ENCODE measurements around the gene MS4A2.
"Not testable (repeated sequence)": the region's sequence is repeated elsewhere in the genome, so short reads cannot be mapped to it uniquely, and the experiment has no call there.

Gene MS4A2

DNA sequence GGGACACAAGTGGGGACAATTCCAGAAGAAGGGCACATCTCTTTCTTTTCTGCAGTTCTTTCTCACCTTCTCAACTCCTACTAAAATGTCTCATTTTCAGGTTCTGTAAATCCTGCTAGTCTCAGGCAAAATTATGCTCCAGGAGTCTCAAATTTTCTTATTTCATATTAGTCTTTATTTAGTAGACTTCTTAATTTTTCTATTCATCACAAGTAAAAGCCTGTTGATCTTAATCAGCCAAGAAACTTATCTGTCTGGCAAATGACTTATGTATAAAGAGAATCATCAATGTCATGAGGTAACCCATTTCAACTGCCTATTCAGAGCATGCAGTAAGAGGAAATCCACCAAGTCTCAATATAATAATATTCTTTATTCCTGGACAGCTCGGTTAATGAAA, at the start of gene MS4A2:
Gene MS4A2 (plus strand): TSS at position 301 of the 400 bp plus-strand sequence. CDS start 102 bp downstream, outside the sequence.
- no peak within 1 kb of the TSS for H2AFZ ChIP-seq (ENCODE audit: low read depth, low read length)
- H3K79me2 ChIP-seq (ENCODE audit: insufficient read depth, low read length) = no peaks in the 10 kb centered on the region
- H3K4me3 ChIP-seq (ENCODE audit: low read depth in 1 of 2, low read length in 2 of 2) = no peak within 1 kb of the TSS
- no peaks in the 10 kb centered on the region for H4K20me1 ChIP-seq (ENCODE audit: insufficient read depth, low read length)
- no peak within 1 kb of the TSS for H3K4me2 ChIP-seq (ENCODE audit: insufficient read depth, low read length)
- H3K9ac ChIP-seq (ENCODE audit: low read depth, low read length) = no peak within 1 kb of the TSS
- no peaks in the 10 kb centered on the region for H3K4me1 ChIP-seq (ENCODE audit: insufficient read depth, low read length)
- TF ChIP-seq EZH2 (IDR thresholded peaks at IDR 0.05; ENCODE audit: borderline replicate concordance, low read depth, low read length, severe bottlenecking) = no peak
- TF ChIP-seq, protein P1, sequence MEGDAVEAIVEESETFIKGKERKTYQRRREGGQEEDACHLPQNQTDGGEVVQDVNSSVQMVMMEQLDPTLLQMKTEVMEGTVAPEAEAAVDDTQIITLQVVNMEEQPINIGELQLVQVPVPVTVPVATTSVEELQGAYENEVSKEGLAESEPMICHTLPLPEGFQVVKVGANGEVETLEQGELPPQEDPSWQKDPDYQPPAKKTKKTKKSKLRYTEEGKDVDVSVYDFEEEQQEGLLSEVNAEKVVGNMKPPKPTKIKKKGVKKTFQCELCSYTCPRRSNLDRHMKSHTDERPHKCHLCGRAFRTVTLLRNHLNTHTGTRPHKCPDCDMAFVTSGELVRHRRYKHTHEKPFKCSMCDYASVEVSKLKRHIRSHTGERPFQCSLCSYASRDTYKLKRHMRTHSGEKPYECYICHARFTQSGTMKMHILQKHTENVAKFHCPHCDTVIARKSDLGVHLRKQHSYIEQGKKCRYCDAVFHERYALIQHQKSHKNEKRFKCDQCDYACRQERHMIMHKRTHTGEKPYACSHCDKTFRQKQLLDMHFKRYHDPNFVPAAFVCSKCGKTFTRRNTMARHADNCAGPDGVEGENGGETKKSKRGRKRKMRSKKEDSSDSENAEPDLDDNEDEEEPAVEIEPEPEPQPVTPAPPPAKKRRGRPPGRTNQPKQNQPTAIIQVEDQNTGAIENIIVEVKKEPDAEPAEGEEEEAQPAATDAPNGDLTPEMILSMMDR (IDR thresholded peaks at IDR 0.05; ENCODE audit: borderline replicate concordance, extremely low read depth, low read length, poor library complexity, severe bottlenecking) = no peak
- H3K27me3 ChIP-seq (ENCODE audit: insufficient read depth, low read length, poor library complexity) = no peaks in the 10 kb centered on the region
- DNase-seq (no peak), ATAC-seq (ENCODE audit: insufficient read depth, low read depth) (no peak)
- no peak within 1 kb of the TSS for H3K27ac ChIP-seq (ENCODE audit: low read length)
- no peaks in the 10 kb centered on the region for H3K9me3 ChIP-seq (ENCODE audit: insufficient read depth, low read length, severe bottlenecking)
- no peaks in the 10 kb centered on the region for H3K36me3 ChIP-seq (ENCODE audit: insufficient read depth, low read length)

GRCh38 chr11:60040109-60040508, 48.4 kb upstream of the MS4A2 start, which contains the start of gene OOSP2:
TSS of gene OOSP2 (plus strand) at chr11:60040409. CDS start at chr11:60040460, 51 bp downstream.
- no peaks in the 10 kb centered on the region for H3K27me3 ChIP-seq (ENCODE audit: insufficient read depth, low read length, poor library complexity)
- TF ChIP-seq, protein P1 (IDR thresholded peaks at IDR 0.05; ENCODE audit: borderline replicate concordance, extremely low read depth, low read length, poor library complexity, severe bottlenecking) = no peak
- TF ChIP-seq EZH2 (IDR thresholded peaks at IDR 0.05; ENCODE audit: borderline replicate concordance, low read depth, low read length, severe bottlenecking) = no peak
- no peak for ATAC-seq (ENCODE audit: insufficient read depth, low read depth)
- H3K36me3 ChIP-seq (ENCODE audit: insufficient read depth, low read length) = no peaks in the 10 kb centered on the region
- no peak within 1 kb of the TSS for H3K9ac ChIP-seq (ENCODE audit: low read depth, low read length)
- H2AFZ ChIP-seq (ENCODE audit: low read depth, low read length) = no peak within 1 kb of the TSS
- DNase-seq = no peak
- no peak within 1 kb of the TSS for H3K4me2 ChIP-seq (ENCODE audit: insufficient read depth, low read length)
- no peaks in the 10 kb centered on the region for H4K20me1 ChIP-seq (ENCODE audit: insufficient read depth, low read length)
- no peak within 1 kb of the TSS for H3K27ac ChIP-seq (ENCODE audit: low read length)
- no peak within 1 kb of the TSS for H3K4me3 ChIP-seq (ENCODE audit: low read depth in 1 of 2, low read length in 2 of 2)
- no peaks in the 10 kb centered on the region for H3K9me3 ChIP-seq (ENCODE audit: insufficient read depth, low read length, severe bottlenecking)
- H3K79me2 ChIP-seq (ENCODE audit: insufficient read depth, low read length) = no peaks in the 10 kb centered on the region
- H3K4me1 ChIP-seq (ENCODE audit: insufficient read depth, low read length) = no peaks in the 10 kb centered on the region

- not testable (repeated sequence) for ATAC-seq (ENCODE audit: insufficient read depth, low read depth); H3K36me3 ChIP-seq (ENCODE audit: insufficient read depth, low read length); H3K27me3 ChIP-seq (ENCODE audit: insufficient read depth, low read length, poor library complexity); H3K4me3 ChIP-seq (ENCODE audit: low read depth in 1 of 2, low read length in 2 of 2); DNase-seq; H4K20me1 ChIP-seq (ENCODE audit: insufficient read depth, low read length); H2AFZ ChIP-seq (ENCODE audit: low read depth, low read length); H3K4me1 ChIP-seq (ENCODE audit: insufficient read depth, low read length); H3K9ac ChIP-seq (ENCODE audit: low read depth, low read length); H3K9me3 ChIP-seq (ENCODE audit: insufficient read depth, low read length, severe bottlenecking); H3K79me2 ChIP-seq (ENCODE audit: insufficient read depth, low read length); H3K27ac ChIP-seq (ENCODE audit: low read length); H3K4me2 ChIP-seq (ENCODE audit: insufficient read depth, low read length)
These were observed 38.0 kb upstream of the MS4A2 start for GRCh38 chr11:60050422-60050821.

GRCh38 chr11:60050839-60051238, 37.6 kb upstream of the MS4A2 start:
- not testable (repeated sequence) for DNase-seq; ATAC-seq (ENCODE audit: insufficient read depth, low read depth); H3K4me1 ChIP-seq (ENCODE audit: insufficient read depth, low read length); H3K79me2 ChIP-seq (ENCODE audit: insufficient read depth, low read length); H3K9me3 ChIP-seq (ENCODE audit: insufficient read depth, low read length, severe bottlenecking); H3K27me3 ChIP-seq (ENCODE audit: insufficient read depth, low read length, poor library complexity); H3K4me2 ChIP-seq (ENCODE audit: insufficient read depth, low read length); H3K27ac ChIP-seq (ENCODE audit: low read length); H4K20me1 ChIP-seq (ENCODE audit: insufficient read depth, low read length); H2AFZ ChIP-seq (ENCODE audit: low read depth, low read length); H3K36me3 ChIP-seq (ENCODE audit: insufficient read depth, low read length); H3K4me3 ChIP-seq (ENCODE audit: low read depth in 1 of 2, low read length in 2 of 2); H3K9ac ChIP-seq (ENCODE audit: low read depth, low read length)
